ENCODE results near the gene TICRR.
A peak's percentile ranks its signal among the peaks of the same experiment; 100 is the strongest.
"Not testable (repeated sequence)": the region's sequence is repeated elsewhere in the genome, so short reads cannot be mapped to it uniquely, and the experiment has no call there.

The TICRR gene

DNA sequence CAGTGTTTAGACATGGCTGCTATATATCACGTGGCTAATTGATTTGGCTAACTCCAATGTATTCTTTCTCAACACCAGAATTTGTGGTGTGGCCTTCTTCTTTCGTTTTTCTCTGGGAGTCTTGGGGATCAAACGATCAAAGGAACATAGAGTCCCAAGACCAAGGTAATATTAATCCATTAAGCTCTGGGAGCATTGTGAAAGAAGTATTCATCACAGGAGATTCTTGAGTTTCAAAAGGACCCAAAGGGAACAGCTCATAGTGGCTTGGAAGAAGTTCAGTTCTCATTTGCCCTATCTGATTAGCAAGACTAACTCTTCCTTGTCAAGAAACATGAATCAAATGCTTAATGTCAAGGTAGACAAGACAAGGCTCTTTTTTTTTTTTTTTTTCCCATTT, 32.9 kb upstream of the TICRR start:
- DNase-seq (ENCODE audit: insufficient read length, low spot score) (no peak), FAIRE-seq (no peak)
- no peak for TF ChIP-seq POLR2AphosphoS5 (IDR thresholded peaks at IDR 0.05; ENCODE audit: low read depth, low read length)
- TF ChIP-seq TAF1 (IDR thresholded peaks at IDR 0.05; ENCODE audit: low read depth, low read length), result no peak
- TF ChIP-seq PAX5 (IDR thresholded peaks at IDR 0.05; ENCODE audit: insufficient read depth, low read length, severe bottlenecking), result no peak
- no peak for TF ChIP-seq POU2F2 (IDR thresholded peaks at IDR 0.05; ENCODE audit: low read depth, low read length)
- no peak for TF ChIP-seq SPI1 (IDR thresholded peaks at IDR 0.05; ENCODE audit: low read depth, low read length)
- TF ChIP-seq POLR2A (IDR thresholded peaks at IDR 0.05; ENCODE audit: low read depth, low read length), result no peak

DNA sequence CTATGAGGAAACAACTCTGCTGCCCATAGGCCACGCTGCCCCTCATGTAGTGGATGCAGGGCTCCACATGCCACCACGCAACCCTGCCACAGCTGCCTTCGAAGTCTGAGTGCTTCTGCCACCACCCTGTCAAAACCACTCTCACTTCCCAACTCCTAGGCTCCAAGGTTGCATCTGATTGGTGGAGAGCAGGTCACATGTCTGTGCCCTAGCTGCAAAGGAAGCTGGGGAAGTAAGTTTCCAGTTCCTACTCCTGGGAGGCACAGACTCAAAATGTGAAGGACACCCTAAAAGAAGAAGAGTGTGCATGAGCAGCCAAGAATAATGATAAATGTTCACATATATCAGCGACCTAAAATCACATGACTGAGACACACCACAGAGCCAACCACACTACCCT, 31.9 kb upstream of the TICRR start:
- DNase-seq (ENCODE audit: insufficient read length, low spot score) (no peak), FAIRE-seq (no peak)
- TF ChIP-seq TAF1 (IDR thresholded peaks at IDR 0.05; ENCODE audit: low read depth, low read length) (no peak), PAX5 (IDR thresholded peaks at IDR 0.05; ENCODE audit: insufficient read depth, low read length, severe bottlenecking) (no peak), POLR2AphosphoS5 (IDR thresholded peaks at IDR 0.05; ENCODE audit: low read depth, low read length) (no peak), POLR2A (IDR thresholded peaks at IDR 0.05; ENCODE audit: low read depth, low read length) (no peak), SPI1 (IDR thresholded peaks at IDR 0.05; ENCODE audit: low read depth, low read length) (no peak), POU2F2 (IDR thresholded peaks at IDR 0.05; ENCODE audit: low read depth, low read length) (no peak)

DNA sequence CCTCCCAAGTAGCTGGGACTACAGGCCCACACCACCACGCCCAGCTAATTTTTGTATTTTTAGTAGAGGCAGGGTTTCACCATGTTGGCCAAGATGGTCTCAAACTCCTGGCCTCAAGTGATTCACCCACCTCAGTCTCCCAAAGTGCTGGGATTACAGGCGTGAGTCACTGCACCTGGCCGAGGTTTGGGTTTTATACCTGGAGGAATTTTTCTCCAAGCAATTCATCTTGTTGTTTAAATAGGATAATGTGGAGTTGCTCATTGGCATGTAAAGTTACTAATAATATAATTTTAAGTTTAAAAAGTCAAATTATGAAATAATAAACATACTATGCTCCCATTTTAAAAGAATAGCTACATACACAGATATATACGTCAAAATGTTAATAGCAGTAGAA, 26.1 kb upstream of the TICRR start:
- not testable (repeated sequence) for FAIRE-seq; DNase-seq (ENCODE audit: insufficient read length, low spot score)

DNA sequence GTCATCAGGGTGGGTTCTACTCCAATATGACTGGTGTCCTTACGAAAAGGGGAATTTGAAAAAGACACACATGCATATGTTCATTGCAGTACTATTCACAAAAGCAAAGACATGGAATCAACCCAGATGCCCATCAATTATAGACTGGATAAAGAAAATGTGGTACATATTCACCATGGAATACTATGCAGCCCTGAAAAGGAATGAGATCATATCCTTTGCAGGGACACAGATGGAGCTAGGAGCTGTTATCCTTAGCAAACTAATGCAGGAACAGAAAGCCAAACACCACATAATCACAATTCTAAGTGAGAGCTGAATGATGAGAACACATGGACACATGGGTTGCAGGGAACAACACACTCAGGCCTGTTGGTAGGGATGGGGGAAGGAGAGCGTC, 24.8 kb upstream of the TICRR start:
- FAIRE-seq (no peak), DNase-seq (ENCODE audit: insufficient read length, low spot score) (no peak)
- no peak for TF ChIP-seq PAX5 (IDR thresholded peaks at IDR 0.05; ENCODE audit: insufficient read depth, low read length, severe bottlenecking)

DNA sequence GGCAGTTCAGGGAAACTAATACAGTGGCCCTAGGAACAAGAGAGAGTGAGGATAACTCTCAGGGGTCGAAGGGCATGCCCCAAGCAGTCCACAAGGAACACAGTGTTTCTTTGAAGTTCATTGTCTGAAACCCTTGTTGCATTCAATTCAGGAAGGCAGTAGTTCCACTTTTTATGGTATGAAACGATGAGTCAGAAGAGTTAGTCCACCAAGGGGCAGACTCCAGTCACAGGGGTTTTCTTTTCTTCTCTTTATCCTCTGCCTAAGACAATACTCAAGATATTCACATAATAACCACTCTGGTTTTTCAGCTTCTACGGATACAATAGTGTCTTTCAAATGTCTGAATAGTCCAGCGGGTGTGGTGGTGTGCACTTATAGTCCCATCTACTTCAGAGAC, 23.7 kb upstream of the TICRR start:
- TF ChIP-seq SPI1 (IDR thresholded peaks at IDR 0.05; ENCODE audit: low read depth, low read length) (peak; percentile 50), POLR2AphosphoS5 (IDR thresholded peaks at IDR 0.05; ENCODE audit: low read depth, low read length) (no peak)
- FAIRE-seq, result no peak
- no peak for DNase-seq (ENCODE audit: insufficient read length, low spot score)

DNA sequence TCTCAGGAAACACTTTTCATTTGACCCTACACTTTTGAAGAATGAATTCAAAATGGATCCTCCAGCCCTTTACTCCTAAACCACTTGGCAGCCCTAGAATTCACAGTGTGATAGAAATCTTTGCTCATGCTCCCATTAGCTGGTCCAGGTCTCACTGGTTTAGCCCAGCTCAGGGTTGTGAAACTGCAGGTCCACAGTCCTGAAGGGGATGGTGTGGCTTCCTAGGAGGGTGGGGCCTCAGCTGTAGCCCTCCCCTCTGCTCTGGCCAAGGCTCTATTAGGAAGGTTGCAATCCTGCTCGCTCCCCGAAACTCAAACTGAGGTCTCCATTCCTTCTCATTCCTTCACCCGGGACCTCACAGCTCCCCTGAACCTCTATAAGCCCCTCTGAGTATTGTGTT, 21.6 kb upstream of the TICRR start:
- FAIRE-seq (no peak), DNase-seq (ENCODE audit: insufficient read length, low spot score) (no peak)
- no peak for TF ChIP-seq POU2F2 (IDR thresholded peaks at IDR 0.05; ENCODE audit: low read depth, low read length)
- no peak for TF ChIP-seq POLR2A (IDR thresholded peaks at IDR 0.05; ENCODE audit: low read depth, low read length)
- TF ChIP-seq POLR2AphosphoS5 (IDR thresholded peaks at IDR 0.05; ENCODE audit: low read depth, low read length), result no peak
- TF ChIP-seq SPI1 (IDR thresholded peaks at IDR 0.05; ENCODE audit: low read depth, low read length), result no peak
- no peak for TF ChIP-seq TAF1 (IDR thresholded peaks at IDR 0.05; ENCODE audit: low read depth, low read length)
- no peak for TF ChIP-seq PAX5 (IDR thresholded peaks at IDR 0.05; ENCODE audit: insufficient read depth, low read length, severe bottlenecking)

DNA sequence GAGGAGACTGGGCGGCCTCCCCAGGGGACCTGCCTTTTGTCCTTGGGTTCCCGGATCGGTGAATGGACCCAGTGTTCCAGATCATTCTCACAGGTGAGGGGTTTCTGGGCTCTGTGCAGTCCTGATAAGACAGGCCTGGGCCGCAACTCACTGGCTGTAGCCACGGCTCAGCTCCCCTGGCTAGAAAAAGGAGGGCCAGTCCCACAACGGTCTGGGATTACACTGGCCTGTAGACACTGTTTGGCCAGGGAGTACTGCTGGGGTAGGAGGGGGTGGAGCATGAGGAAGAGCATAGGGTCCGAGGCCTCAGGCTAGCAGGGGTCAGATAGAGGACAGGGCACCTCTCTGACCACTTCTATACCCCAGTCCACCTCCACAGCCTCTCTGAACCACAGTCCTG, 21.0 kb upstream of the TICRR start:
- DNase-seq (ENCODE audit: insufficient read length, low spot score) (no peak), FAIRE-seq (no peak)
- TF ChIP-seq POLR2A (IDR thresholded peaks at IDR 0.05; ENCODE audit: low read depth, low read length), result no peak
- TF ChIP-seq TAF1 (IDR thresholded peaks at IDR 0.05; ENCODE audit: low read depth, low read length), result no peak
- TF ChIP-seq POLR2AphosphoS5 (IDR thresholded peaks at IDR 0.05; ENCODE audit: low read depth, low read length), result no peak
- no peak for TF ChIP-seq POU2F2 (IDR thresholded peaks at IDR 0.05; ENCODE audit: low read depth, low read length)
- TF ChIP-seq PAX5 (IDR thresholded peaks at IDR 0.05; ENCODE audit: insufficient read depth, low read length, severe bottlenecking), result no peak
- TF ChIP-seq SPI1 (IDR thresholded peaks at IDR 0.05; ENCODE audit: low read depth, low read length), result no peak

DNA sequence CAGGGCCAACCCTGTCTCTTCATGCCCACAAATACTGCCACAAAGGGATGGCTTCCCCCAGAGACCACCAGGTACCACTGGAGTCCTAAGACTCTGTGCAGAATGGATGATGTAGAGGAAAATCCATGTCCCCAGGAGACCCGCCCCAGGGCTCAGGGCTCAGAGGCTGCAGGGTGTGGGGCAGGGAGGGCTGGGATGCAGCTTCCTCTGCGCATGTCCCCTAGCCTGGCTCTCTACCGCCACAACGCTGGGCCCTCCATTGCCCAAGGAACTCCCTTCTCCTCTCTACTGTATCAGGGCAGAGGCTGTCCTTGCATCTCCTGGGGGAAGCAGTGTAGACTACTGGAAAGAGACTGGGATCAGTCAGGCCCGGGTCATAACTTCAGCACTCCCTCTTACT, 19.5 kb upstream of the TICRR start:
- TF ChIP-seq TAF1 (IDR thresholded peaks at IDR 0.05; ENCODE audit: low read depth, low read length), result no peak
- TF ChIP-seq POLR2AphosphoS5 (IDR thresholded peaks at IDR 0.05; ENCODE audit: low read depth, low read length), result no peak
- TF ChIP-seq PAX5 (IDR thresholded peaks at IDR 0.05; ENCODE audit: insufficient read depth, low read length, severe bottlenecking), result no peak
- FAIRE-seq (no peak), DNase-seq (ENCODE audit: insufficient read length, low spot score) (no peak)

DNA sequence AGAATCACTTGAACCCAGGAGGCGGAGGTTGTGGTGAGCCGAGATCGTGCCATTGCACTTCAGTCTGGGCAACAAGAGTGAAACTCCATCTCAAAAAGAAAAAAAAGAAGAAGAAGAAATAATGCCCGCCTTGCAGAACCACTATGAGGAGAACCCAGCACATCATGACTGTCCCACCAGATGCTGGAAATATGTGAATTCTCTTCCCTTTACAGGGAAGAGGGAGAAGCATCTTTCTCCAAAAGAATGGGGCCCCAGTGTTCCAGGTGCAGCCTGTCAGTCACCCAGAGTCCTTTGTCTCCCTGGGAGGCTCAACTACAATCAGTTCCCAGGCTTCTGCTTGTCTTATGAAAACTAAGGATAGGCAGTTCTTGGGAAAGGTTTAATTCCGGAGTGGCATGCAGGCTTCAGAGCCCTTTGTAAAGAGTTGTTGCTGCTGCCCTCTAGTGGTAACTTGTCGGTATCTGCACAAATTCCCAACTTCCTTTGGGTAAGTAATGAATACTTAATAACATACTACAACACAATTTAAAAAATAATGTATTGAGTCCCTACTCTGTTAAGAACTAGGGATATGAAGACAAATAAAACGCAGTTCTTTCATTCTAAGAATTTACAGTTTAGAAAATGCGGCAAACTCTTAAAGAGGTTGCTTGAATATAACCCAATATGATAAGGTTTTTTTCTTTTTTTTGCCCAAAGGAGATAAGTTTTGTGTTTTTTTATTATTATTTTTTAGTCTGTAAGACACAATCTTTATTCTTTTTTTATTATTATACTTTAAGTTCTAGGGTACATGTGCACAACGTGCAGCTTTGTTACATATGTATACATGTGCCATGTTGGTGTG, 18.6 kb upstream of the TICRR start:
- no peak for TF ChIP-seq PAX5 (IDR thresholded peaks at IDR 0.05; ENCODE audit: insufficient read depth, low read length, severe bottlenecking)
- TF ChIP-seq POLR2AphosphoS5 (IDR thresholded peaks at IDR 0.05; ENCODE audit: low read depth, low read length), result no peak
- TF ChIP-seq POU2F2 (IDR thresholded peaks at IDR 0.05; ENCODE audit: low read depth, low read length), result no peak
- TF ChIP-seq POLR2A (IDR thresholded peaks at IDR 0.05; ENCODE audit: low read depth, low read length), result no peak
- no peak for TF ChIP-seq TAF1 (IDR thresholded peaks at IDR 0.05; ENCODE audit: low read depth, low read length)
- TF ChIP-seq SPI1 (IDR thresholded peaks at IDR 0.05; ENCODE audit: low read depth, low read length), result no peak
- DNase-seq (ENCODE audit: insufficient read length, low spot score) (no peak), FAIRE-seq (peak; percentile 13)

DNA sequence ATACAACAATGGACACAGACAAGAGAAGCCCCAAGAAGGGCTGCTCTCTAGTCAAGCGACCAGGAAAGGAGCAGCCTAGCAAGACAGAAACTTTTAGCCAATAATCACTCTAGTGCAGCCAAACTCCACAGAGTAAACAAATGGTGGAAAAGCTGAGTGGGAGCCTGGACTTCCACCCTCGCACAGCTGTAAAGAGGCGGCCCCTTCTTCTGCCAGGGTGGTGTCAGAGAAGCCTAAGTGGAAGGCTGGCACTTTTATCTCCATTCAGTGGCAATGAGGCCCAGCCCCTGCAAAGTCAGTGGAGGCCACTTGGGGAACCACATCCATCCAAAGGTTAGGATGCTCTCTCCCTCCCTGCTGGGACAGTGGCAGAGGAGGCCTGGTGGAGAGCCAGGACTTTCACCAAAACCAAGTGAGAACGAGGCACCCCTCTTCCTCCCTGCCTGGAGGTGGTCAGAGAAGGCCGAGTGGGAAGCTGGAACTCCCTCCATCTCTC, 15.5 kb upstream of the TICRR start:
- DNase-seq (ENCODE audit: insufficient read length, low spot score), result no peak
- FAIRE-seq, result no peak
- no peak for TF ChIP-seq TAF1 (IDR thresholded peaks at IDR 0.05; ENCODE audit: low read depth, low read length)

DNA sequence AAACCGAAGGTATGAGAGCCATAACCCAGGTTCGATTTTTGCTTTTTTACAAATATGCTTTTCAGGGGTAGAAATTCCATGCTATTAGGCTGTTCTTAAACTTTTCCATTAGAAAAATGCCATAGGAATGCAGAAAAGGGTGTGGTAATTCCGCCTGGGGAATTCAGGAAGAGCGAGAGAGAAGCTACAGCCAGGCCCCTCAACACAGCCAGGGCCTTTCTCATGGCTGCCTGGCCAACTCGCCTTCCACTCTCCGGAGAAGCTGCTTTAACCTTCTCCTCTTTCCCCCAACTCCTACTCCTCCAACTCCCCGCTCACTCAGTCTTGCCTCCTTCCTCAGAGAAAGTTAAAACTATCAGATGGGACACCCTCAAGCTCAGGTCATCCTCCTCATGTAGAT, 9.1 kb upstream of the TICRR start:
- TF ChIP-seq SPI1 (IDR thresholded peaks at IDR 0.05; ENCODE audit: low read depth, low read length), result no peak
- TF ChIP-seq POLR2AphosphoS5 (IDR thresholded peaks at IDR 0.05; ENCODE audit: low read depth, low read length), result no peak
- TF ChIP-seq POLR2A (IDR thresholded peaks at IDR 0.05; ENCODE audit: low read depth, low read length), result no peak
- TF ChIP-seq TAF1 (IDR thresholded peaks at IDR 0.05; ENCODE audit: low read depth, low read length), result no peak
- DNase-seq (ENCODE audit: insufficient read length, low spot score) (no peak), FAIRE-seq (no peak)

Measured in GM12891 (cell line).